ENCODE data around the gene COPZ2. TPM values are rescaled to one million over a fixed set of nuclear protein-coding genes. Genes with fewer than 3 reads are reported as not detected.

The COPZ2 gene
- total RNA-seq, 1 donor from 2014 or later = 155 TPM

- intact Hi-C loops (cut with DNase I) = loop anchor here (5.0 kb wide), 1 partner anchor 923 kb away; no protein-coding TSS in a partner anchor
- no peaks in the 10 kb centered on the region for H3K9me3 ChIP-seq
- no peak for TF ChIP-seq CTCF (IDR thresholded peaks at IDR 0.05)
- H3K4me1 ChIP-seq = no peaks in the 10 kb centered on the region
- no peak overlapping the region for H3K4me3 ChIP-seq
- no peaks in the 10 kb centered on the region for H3K36me3 ChIP-seq
- H3K27me3 ChIP-seq = peaks cover 6% of the 10 kb centered on the region
- no peak overlapping the region for H3K27ac ChIP-seq
- no peak for DNase-seq (ENCODE audit: low spot score in 2 of 2)
Measured at GRCh38 chr17:47993964-47994363, 43.6 kb downstream of the COPZ2 start.

GRCh38 chr17:47993031-47993564 is 44.5 kb downstream of the COPZ2 start:
- intact Hi-C loops (cut with DNase I) = loop anchor here (5.0 kb wide), 1 partner anchor 924 kb away; no protein-coding TSS in a partner anchor
- Histone ChIP-seq H3K36me3 (no peaks in the 10 kb centered on the region), H3K4me1 (no peaks in the 10 kb centered on the region), H3K4me3 (no peak overlapping the region), H3K9me3 (no peaks in the 10 kb centered on the region), H3K27ac (no peak overlapping the region), H3K27me3 (peaks cover 6% of the 10 kb centered on the region)
- no peak for DNase-seq (ENCODE audit: low spot score in 2 of 2)
- no peak for TF ChIP-seq CTCF (IDR thresholded peaks at IDR 0.05)

- no peak for DNase-seq (ENCODE audit: low spot score in 2 of 2)
- Histone ChIP-seq H3K4me3 (no peak overlapping the region), H3K27ac (no peak overlapping the region), H3K9me3 (no peaks in the 10 kb centered on the region), H3K27me3 (no peaks in the 10 kb centered on the region), H3K4me1 (peaks cover 0 to 3% of the 10 kb centered on the region in 2 donors), H3K36me3 (no peaks in the 10 kb centered on the region)
- no peak for TF ChIP-seq CTCF (IDR thresholded peaks at IDR 0.05)
- intact Hi-C loops (cut with DNase I) = loop anchor here (5.0 kb wide), 1 partner anchor 925 kb away; no protein-coding TSS in a partner anchor
Measured at GRCh38 chr17:47992216-47992615, 45.4 kb downstream of the COPZ2 start.

- TF ChIP-seq CTCF (IDR thresholded peaks at IDR 0.05) = no peak
- H3K9me3 ChIP-seq = no peaks in the 10 kb centered on the region
- no peaks in the 10 kb centered on the region for H3K36me3 ChIP-seq
- H3K27ac ChIP-seq = no peak overlapping the region
- intact Hi-C loops (cut with DNase I) = loop anchor here (5.0 kb wide), 1 partner anchor 926 kb away; no protein-coding TSS in a partner anchor
- no peak for DNase-seq (ENCODE audit: low spot score in 2 of 2)
- H3K4me1 ChIP-seq = peaks cover 0 to 3% of the 10 kb centered on the region in 2 donors
- no peaks in the 10 kb centered on the region for H3K27me3 ChIP-seq
- H3K4me3 ChIP-seq = no peak overlapping the region
Measured at GRCh38 chr17:47990962-47991731, 46.5 kb downstream of the COPZ2 start.

GRCh38 chr17:47989700-47990099 is 47.9 kb downstream of the COPZ2 start:
- intact Hi-C loops (cut with DNase I) = loop anchor here (5.0 kb wide), 1 partner anchor 928 kb away; no protein-coding TSS in a partner anchor
- Histone ChIP-seq H3K4me1 (peaks cover 0 to 3% of the 10 kb centered on the region in 2 donors), H3K4me3 (no peak overlapping the region), H3K27ac (no peak overlapping the region), H3K36me3 (no peaks in the 10 kb centered on the region), H3K27me3 (no peaks in the 10 kb centered on the region), H3K9me3 (no peaks in the 10 kb centered on the region)
- TF ChIP-seq CTCF (IDR thresholded peaks at IDR 0.05) = no peak
- DNase-seq (ENCODE audit: low spot score in 2 of 2) = no peak

Measured in ascending aorta (tissue), 2 donors.